GM18868 (cell line): ENCODE measurements around the gene ANP32B.
"Not testable (repeated sequence)": the region's sequence is repeated elsewhere in the genome, so short reads cannot be mapped to it uniquely, and the experiment has no call there.

Experiments used
- ATAC-seq: cut with Tn5 transposase; IDR thresholded peaks from one replicate; pipeline ENCODE4 v1.9.1; 2021; ENCODE audit warnings: mild to moderate bottlenecking, moderate library complexity; ENCODE audit not compliant: unreplicated experiment

ANP32B gene

GRCh38 chr9:97990259-97990658, 7.1 kb downstream of the ANP32B start:
- ATAC-seq, result no peak

- no peak for ATAC-seq
Measured at GRCh38 chr9:97991818-97992217, 8.7 kb downstream of the ANP32B start.

GRCh38 chr9:97992219-97992618, 9.1 kb downstream of the ANP32B start:
- ATAC-seq, result no peak

DNA sequence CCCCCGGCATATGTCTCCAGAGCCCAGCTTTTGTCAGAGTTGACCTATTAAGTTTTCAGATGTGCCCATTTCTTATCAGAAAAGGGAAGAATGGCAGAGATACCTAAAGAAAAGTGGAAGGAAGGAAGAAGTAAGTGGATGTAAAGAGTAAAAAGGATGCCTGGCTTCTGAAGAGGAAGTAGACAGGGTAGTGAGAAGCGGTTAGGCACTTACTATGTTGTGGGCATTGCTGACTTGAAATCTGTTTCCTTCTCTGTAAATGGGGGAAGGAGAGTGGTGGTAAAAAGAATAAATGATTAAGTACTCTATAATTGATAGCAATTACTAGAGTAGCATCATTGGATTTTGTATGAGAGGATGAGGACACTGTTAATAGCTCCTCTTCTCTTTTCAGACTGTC, 9.9 kb downstream of the ANP32B start:
- no peak for ATAC-seq

DNA sequence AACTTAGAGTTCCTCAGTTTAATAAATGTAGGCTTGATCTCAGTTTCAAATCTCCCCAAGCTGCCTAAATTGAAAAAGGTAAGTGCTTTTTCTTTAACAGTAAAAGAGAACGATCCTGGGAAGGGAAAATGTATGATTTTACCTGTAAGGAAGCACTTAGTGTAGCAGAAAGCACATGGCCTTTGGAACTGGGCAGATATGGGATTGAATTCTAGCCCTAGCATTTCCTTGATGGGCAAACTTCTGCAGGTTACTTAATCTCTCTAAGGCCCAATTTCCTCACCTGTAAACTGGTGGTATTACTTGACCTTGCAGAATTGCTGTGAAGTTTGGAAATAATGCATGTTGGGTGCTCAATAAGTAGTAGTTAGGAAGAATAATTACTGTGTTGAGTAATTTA, 11.6 kb downstream of the ANP32B start:
- ATAC-seq, result no peak

DNA sequence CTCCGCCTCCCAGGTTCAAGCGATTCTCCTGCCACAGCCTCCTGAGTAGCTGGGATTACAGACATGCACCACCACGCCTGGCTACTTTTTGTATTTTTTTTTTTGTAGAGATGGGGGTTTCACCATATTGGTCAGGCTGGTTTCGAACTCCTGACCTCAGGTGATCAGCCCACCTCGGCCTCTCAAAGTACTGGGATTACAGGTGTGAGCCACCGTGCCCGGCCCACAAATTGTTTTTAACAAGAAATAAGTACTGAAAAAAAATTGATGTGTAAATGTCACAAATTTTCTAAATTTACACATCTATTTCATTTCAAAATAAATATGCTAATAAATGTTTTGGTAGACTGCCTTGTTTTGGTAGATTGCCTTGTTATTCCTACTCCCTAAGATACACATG, 13.5 kb downstream of the ANP32B start:
- not testable (repeated sequence) for ATAC-seq

- no peak for ATAC-seq
Measured at GRCh38 chr9:97997330-97998276, 14.5 kb downstream of the ANP32B start.

DNA sequence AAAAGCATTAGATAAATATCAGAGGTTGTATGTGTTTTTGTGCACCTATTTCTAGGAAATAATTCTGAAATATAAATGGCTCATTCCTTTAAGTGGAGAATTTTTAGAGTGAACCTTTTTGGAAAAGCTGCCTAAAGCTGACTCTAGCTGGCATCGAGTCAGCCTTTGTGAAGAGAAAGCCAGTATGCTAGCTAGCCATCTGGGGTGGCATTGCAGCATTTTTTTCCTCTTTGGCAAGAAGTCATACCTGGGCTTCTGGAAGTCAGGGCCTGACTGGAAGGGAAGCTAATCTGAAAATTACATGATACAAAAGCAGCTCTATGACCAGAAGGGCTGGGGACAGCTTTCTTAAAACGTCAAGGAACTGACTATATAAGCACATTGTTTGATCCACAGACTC, 19.7 kb downstream of the ANP32B start:
- no peak for ATAC-seq

GRCh38 chr9:98006127-98006796, 23.1 kb downstream of the ANP32B start:
- no peak for ATAC-seq

GRCh38 chr9:98007251-98007928, 24.2 kb downstream of the ANP32B start:
- ATAC-seq, result no peak

DNA sequence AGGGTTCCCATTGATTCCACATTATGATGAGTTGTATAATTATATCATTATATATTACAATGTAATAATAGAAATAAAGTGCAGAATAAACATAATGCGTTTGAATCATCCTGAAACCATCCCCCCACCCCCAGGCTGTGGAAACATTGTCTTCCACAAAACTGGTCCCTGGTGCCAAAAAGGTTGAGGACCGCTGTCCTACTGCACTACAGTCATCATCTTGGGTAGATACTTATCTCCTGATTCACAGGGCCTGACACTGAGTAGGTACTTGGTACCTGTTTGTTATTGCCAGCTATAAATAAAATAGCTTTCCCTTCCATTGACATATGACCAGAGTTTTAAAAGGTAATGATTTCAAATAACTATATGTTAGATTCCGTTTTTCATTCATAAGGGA, 25.6 kb downstream of the ANP32B start:
- no peak for ATAC-seq

DNA sequence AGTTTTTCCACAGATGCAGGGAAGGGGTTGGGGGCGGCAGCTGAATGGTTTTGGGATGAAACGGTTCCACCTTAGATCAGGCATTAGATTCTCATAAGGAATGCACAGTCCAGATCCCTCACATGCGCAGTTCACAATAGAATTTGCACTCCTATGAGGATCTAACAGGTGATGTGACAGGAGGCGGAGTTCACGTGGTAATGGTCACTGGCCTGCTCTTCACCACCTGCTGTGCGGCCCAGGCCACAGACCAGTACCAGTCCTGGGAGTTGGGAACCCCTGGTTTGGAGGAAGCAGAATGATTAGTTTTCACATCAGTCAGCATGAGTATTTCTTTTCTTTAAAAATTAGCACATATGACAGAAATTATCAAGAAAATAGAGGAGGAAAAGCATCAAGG, 26.3 kb downstream of the ANP32B start:
- no peak for ATAC-seq

GRCh38 chr9:98009936-98010335, 26.8 kb downstream of the ANP32B start:
- no peak for ATAC-seq

- peak; percentile 96 for ATAC-seq
Measured at GRCh38 chr9:98010445-98010844, 27.3 kb downstream of the ANP32B start.

DNA sequence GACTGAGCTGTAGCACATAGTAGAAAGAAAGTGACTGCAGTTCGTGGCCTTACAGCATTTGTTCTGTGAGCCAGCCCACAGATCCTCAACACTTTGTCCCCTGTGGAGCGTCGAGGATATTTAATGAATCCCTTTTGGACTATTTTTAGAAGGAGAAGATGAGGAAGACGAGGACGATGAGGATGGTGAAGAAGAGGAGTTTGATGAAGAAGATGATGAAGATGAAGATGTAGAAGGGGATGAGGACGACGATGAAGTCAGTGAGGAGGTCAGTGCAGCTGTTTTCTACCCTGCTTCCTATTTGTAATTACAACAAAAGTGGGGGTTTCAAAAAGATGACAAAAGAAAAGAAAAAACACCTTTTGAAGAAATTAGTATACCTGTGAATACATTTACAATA, 28.0 kb downstream of the ANP32B start:
- no peak for ATAC-seq

DNA sequence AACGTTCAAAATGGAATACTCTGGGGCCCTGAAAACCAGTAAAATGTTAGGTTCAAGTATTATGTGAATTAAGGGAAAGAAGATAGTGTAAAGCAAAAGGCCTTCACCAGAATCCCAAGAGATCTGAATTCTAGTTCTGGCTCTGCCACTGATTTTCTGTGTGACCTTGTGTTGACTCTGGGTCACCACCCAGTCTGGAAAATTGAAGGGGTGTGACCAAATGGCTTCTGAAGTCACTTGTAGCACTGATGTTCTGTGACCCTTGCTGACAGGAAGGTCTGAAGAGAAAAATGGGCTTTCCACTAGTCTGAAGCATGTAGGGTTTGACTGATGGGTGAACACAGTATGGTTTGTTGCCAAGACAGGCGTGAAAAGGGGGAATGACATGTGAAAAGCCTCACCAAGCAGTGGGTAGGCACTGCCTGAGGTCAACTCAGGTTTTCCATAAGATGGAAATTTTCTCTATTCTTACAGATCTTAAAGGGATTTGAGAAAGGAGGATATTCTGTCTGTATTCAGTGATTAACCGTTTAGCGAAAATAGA, 33.1 kb downstream of the ANP32B start:
- ATAC-seq, result no peak

DNA sequence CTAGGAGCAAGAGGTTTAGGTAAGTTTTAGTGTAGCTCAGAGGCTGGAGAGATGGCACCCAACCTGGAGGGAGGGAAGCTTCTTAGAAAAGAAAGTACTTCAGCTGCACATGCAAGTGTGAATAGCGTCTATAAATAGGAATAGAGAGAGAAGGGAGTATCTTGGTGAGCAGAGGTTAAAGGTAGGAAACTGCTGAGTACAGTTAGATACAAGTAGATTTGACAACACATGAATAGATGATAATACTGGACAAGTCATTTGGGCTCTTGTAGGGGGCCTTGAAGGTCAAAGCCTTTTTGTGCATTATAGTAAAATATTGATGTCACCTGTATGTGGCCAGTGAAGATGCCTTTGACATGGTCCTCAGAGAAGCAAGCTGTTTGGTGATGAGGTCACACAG, 34.2 kb downstream of the ANP32B start:
- ATAC-seq, result no peak

- no peak for ATAC-seq
Measured at GRCh38 chr9:98018347-98018746, 35.2 kb downstream of the ANP32B start.

DNA sequence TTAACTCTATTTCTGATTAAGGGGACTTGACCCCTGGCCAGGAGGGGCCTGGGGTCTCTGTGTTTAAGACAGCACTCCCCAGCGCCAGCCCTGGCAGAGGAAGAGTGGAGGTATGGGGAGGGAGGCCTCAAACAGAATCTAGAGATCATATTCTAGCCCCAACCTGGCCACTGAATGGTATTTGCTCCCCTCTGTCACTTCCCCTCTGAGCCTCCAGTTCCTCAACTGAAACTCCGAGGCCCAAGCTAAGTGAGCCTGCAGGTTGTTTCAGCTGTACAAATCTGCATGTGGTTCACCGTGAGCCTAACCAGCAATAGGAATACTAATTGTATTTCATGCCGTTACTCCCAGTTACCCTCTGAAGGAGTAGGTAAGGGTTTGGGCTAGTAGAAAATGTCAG, 36.0 kb downstream of the ANP32B start:
- no peak for ATAC-seq

DNA sequence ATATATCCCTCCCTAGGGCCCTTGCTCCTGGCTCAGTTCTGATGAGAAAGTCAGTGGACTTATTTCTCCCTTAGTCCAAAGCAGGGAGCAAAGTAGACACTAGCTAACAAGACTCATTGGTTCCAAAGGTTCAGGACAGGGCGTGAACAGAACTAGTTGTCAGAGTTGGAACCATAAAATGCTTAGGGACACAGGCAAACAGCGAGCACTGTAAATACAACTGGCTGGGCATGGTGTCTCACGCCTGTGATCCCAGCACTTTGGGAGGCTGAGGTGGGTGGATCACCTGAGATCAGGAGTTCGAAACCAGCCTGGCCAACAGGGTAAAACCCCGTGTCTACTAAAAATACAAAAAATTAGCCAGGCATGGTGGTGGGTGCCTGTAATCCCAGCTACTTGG, 36.7 kb downstream of the ANP32B start:
- ATAC-seq, result not testable (repeated sequence)

GRCh38 chr9:98020476-98021145, 37.5 kb downstream of the ANP32B start:
- no peak for ATAC-seq
